Activated naive CD8-positive, alpha-beta T cell treated with anti-CD3 and anti-CD28 coated beads, Interleukin-2, amount 50 U/mL, for 24 hours (primary cell): ENCODE results near the gene PAX2.
A peak's percentile ranks its signal among the peaks of the same experiment; 100 is the strongest.

Experiments used
- ATAC-seq: fragments of 150-1000 bp; cut with Tn5 transposase; one replicate; pipeline ENCODE4 v1.10.0; 2021
- DNase-seq: peaks from one replicate; pipeline ENCODE4 v3.0.0; 2021
- H3K27ac Mint-ChIP-seq: one replicate; pipeline ENCODE4 v1.8.0; 2021; ENCODE audit warnings: mild to moderate bottlenecking, mixed read lengths
- H3K27me3 Mint-ChIP-seq: one replicate; pipeline ENCODE4 v1.8.0; 2021; ENCODE audit warnings: mixed read lengths
- H3K36me3 Mint-ChIP-seq: one replicate; pipeline ENCODE4 v1.8.0; 2021; ENCODE audit warnings: low read depth, mixed read lengths
- H3K4me1 Mint-ChIP-seq: one replicate; pipeline ENCODE4 v1.8.0; 2021; ENCODE audit warnings: mixed read lengths
- H3K4me3 Mint-ChIP-seq: one replicate; pipeline ENCODE4 v1.8.0; 2021; ENCODE audit warnings: mild to moderate bottlenecking, moderate library complexity, mixed read lengths
- H3K9me3 Mint-ChIP-seq: one replicate; pipeline ENCODE4 v1.8.0; 2021; ENCODE audit warnings: mixed read lengths

PAX2 gene

DNA sequence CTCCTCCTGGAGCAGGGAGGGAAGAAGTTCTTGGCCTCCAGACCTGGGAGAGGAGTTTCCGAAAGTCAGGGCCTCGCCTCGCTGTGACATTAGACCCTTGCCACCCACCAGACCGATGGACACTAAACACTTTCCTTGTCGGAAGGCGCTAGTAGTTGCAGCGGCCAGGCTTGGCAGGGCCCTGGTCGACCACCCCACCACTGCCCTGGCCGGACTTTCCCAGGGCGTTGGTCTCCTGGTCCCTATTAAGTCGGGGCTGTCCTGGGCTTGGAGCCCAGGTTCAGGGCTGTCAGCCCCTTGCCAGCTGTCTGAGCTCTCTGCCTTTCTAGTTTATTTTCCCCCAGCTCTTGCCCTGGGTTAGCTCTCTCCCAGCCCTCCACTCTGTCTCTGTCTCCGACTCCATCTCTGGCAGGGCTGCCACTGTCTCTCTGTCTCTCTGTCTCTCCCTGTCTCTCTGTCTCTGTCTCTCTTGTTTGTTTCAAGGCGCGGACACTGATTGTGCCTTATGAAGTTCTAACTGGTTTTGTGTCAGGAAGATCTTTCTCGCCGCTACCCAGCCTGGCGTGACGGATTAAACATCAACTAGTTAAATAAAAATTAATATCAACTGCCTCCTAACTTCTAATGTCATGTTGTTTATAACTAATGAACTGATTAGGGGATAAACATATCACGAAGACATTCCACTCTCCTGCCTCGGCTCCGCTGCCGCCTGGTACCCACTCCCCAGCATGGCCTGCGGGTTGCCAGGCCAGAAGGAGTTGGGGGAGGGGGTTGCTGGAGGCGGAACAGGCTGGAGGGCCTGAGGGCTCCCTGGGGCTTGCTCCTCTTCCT lies 13.8 kb upstream of the PAX2 start:
- Mint-ChIP-seq H3K4me1 (peaks cover 38% of the 10 kb centered on the region), H3K27me3 (peaks cover 90% of the 10 kb centered on the region), H3K9me3 (no peaks in the 10 kb centered on the region), H3K4me3 (peak overlapping the region; percentile 37), H3K27ac (no peak overlapping the region), H3K36me3 (no peaks in the 10 kb centered on the region)
- ATAC-seq: no peak
- DNase-seq: no peak

DNA sequence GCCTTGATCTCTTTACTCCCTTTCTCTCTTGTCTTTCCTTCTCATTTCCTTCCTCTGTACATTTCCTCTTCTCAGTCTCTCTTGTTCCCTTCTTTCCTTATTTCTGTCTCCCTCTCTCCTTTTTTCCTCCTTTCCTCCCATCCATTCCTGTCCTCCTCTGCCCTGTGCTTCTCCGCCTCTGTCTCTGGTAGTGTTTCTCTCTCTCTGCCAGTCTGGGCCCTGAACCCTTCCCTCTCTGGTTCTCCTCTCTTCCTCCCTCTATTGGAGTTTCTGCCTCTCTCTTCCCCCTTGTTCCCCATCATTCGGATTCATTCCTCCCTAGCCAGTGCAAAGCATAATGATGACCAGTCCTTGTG lies 13.2 kb upstream of the PAX2 start:
- Mint-ChIP-seq H3K9me3 (no peaks in the 10 kb centered on the region), H3K27ac (no peak overlapping the region), H3K4me3 (no peak overlapping the region), H3K36me3 (no peaks in the 10 kb centered on the region), H3K4me1 (peaks cover 38% of the 10 kb centered on the region), H3K27me3 (peaks cover 93% of the 10 kb centered on the region)
- no peak for DNase-seq
- no peak for ATAC-seq

DNA sequence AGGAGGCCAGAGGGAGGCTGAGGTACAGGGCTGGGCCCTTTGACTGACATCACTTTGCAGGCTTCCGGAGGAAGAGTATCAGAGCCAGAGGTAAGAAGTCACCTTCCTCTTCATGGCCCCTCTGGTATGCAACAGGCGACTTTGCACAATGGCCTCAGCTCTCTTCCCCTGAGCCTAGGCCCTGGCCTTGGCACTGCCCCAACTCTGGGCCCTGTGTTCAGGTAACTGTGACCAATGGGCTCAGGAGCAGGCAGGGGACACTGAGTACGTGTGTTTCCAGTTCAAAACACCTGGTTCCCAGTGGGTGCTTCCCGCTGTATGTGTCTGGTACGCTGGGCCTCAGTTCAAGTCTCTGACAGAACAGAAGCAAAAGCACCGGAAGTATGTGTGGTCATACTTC lies 12.1 kb upstream of the PAX2 start:
- Mint-ChIP-seq H3K4me3 (no peak overlapping the region), H3K4me1 (peaks cover 43% of the 10 kb centered on the region), H3K9me3 (no peaks in the 10 kb centered on the region), H3K27ac (no peak overlapping the region), H3K36me3 (no peaks in the 10 kb centered on the region), H3K27me3 (peaks cover 93% of the 10 kb centered on the region)
- DNase-seq: no peak
- ATAC-seq: no peak

DNA sequence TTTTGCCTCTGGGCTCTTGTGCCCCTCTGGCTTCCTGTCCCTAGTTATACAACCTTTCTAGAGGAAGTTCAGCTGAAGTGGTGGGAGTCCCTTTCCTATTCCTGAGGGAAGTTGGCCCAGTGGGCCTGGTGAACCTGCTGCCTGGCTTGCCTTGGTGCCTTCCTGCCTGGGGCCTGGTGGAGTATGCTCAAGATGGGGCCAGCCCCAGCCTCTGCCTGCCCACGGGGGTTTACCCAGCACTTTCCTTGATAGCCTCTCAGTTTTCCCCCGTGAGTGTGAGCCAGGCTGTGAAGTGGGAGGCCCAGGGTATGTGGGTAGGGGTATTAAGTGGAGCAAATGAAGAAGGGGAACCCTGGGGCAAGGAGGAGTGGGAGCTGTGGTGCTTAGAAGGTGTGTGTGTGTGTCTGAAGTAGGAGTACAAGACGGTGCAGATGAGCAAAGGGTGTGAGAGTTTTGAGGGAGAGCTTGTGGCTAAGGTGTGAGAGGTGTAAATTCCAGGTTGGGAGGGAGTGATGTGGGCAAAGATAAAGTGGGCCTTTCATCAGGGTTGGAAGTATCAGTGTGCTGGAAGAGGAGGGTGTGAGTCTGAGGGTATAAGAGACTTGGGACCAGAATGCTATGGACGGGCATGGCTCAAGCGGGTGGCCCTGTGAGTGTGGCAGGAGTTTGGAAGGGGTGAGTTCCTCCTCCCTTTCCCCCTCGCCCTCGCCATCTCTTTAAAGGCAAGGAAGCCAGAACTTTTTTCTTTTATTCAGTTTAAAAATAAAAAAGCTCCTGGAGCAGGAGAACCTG lies 10.9 kb upstream of the PAX2 start:
- Mint-ChIP-seq H3K9me3 (no peaks in the 10 kb centered on the region), H3K27me3 (peaks cover 92% of the 10 kb centered on the region), H3K27ac (peak overlapping the region; percentile 64), H3K4me3 (no peak overlapping the region), H3K36me3 (no peaks in the 10 kb centered on the region), H3K4me1 (peaks cover 38% of the 10 kb centered on the region)
- DNase-seq (no peak), ATAC-seq (peak; percentile 67)

DNA sequence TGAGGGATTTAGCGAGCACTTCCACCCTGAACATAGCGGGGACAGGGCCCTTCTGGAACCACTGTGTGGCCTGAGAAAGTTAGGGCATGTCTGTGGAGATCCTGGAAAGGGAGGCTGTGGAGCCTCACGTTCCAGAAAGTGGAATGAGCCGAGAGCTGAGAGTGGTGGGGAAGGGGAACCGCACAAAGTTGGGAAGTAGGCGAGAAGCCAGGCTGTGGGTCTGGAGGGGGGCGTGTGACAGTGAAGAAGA lies 10.4 kb upstream of the PAX2 start:
- Mint-ChIP-seq H3K9me3 (no peaks in the 10 kb centered on the region), H3K4me1 (peaks cover 37% of the 10 kb centered on the region), H3K4me3 (no peak overlapping the region), H3K27me3 (peaks cover 92% of the 10 kb centered on the region), H3K27ac (no peak overlapping the region), H3K36me3 (no peaks in the 10 kb centered on the region)
- DNase-seq: no peak
- no peak for ATAC-seq

DNA sequence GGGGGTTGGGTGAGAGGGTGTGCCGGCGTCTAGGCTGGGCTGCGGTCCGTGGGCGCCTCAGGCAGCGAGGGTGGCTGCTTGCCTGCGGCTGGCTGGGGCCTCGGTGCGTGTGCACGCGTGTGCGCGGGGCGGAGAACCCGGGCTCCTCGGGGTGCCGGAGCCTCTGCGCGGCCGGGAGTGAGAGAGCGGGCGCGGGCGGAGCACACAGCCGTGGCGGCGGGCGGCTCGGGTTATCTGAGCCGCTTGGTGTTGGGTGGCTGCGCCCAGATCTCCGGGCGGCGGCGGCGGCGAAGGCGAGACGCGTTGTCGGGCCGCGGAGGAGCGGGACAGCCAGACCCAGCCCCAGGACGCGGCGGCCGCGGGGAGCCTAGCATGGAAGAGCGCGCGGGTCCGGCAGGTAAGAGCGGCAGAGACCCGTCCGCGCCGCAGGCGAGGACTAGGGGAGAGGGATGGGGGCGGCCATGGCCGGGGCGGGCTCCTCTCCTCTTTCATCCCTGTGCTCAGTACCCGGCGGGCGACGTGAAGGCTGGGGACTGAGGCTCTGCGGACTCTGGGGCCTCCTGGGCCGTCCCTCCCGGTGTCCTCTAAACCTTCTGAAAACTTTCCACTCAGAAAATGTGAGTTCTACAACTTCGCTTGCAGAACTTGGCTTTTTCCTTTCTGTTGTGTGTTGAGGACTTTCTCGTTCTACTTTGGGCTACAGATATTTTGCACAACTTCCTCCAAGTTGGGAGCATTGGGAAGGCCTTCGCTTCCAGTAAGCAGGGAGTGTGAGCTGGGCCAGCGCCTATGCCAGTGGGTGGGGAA lies 9.8 kb upstream of the PAX2 start:
- Mint-ChIP-seq H3K4me3 (no peak overlapping the region), H3K4me1 (peaks cover 33% of the 10 kb centered on the region), H3K9me3 (no peaks in the 10 kb centered on the region), H3K27me3 (peaks cover 92% of the 10 kb centered on the region), H3K36me3 (no peaks in the 10 kb centered on the region), H3K27ac (no peak overlapping the region)
- ATAC-seq (no peak), DNase-seq (no peak)

DNA sequence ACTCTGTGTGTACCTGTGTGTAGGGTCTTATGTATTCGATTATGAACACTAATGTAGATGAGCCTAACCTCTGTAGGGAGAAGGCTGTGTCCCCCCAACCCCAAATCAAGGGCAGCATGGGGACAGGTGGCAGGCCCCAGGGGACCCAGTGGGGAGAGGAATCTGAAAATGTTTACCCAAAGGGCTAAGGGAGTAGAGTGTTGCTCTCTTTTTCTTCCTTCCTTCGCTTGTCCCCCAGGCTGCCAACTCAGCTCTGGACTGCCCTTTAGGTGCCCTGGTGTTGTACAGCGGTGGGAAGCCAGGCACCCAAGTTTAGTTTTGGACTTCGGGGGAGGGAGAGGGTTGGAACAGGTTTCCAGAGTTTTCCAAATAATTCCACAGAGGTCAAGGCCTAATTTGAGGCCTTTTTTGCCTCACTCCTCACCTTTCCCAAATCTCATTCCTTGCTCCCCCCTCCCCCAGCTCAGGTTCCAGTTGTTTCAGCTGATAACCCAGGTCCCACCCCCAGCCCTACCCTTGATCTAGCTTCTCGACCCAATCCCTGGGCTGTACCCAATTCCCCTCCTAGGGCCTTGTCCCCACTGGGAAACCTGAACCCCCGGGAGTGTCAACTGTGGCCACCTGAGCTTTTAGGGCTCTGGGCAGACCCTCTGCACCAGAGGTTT lies 9.1 kb upstream of the PAX2 start:
- H3K4me1 Mint-ChIP-seq: peaks cover 26% of the 10 kb centered on the region
- H3K9me3 Mint-ChIP-seq: no peaks in the 10 kb centered on the region
- H3K27ac Mint-ChIP-seq: no peak overlapping the region
- H3K4me3 Mint-ChIP-seq: no peak overlapping the region
- H3K36me3 Mint-ChIP-seq: no peaks in the 10 kb centered on the region
- ATAC-seq (no peak), DNase-seq (no peak)
- H3K27me3 Mint-ChIP-seq: peaks cover 93% of the 10 kb centered on the region

DNA sequence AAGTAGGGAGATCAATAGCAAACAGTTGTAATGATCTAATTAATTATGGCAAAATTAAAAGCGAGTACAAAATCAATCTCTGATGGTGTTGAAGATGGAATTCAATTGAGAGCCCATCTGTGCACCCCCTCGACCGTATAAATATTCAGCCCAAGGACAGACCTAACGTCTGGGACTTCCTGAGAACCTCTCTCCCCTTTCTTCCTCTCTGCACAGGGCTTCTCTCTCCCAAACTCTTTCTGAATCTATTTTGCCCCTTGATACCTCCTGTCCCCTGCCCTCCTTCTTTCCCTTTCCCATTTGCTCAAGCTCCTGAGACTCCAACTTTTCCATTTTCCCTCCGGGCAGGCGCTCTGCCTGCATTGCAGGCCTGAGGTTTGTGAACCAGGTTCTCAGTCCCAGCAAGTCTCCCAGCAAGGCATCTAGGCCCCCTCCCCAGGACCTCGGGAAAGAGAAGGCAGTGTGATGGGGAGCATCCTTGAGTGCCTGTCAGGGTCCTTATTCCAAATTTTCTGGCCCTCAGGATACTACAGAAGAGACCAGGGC lies 8.5 kb upstream of the PAX2 start:
- Mint-ChIP-seq H3K27ac (no peak overlapping the region), H3K9me3 (no peaks in the 10 kb centered on the region), H3K4me1 (peaks cover 23% of the 10 kb centered on the region), H3K4me3 (peak overlapping the region; percentile 29), H3K27me3 (peaks cover 93% of the 10 kb centered on the region), H3K36me3 (no peaks in the 10 kb centered on the region)
- ATAC-seq: no peak
- no peak for DNase-seq

DNA sequence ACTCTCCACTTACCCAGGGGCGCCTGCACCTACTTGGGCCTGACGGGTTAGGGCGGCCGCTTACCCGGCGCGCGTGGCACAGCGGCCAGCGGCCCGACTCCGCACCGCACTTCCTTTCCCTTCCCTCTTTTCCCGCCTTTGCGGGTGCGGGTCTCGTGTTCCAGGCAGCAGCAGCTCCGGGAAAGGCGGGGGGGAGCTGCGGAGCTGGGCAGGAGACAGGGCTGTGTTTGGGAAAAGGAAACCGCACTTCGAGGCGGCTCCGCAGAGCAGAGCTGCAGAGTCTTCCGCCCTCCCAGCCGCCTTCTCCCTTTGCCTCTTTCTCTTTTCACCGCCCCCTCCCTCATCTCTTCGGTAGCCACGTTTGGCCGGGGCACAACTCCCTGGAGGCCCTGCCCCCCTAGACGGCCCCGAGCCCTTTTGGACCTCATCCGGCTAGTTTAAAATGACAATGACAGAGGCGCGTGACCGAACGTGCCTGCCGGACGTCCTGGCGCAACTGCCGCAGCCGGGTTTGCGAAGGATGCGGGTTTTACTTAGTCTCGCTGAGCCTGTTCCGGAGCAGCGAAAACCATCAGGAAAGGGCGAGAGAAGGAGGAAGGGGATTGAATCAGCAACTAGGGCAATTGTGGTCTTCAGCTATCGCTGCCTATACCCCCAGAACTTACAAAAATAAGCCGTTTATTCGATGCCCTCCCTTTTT lies 7.9 kb upstream of the PAX2 start:
- H3K36me3 Mint-ChIP-seq: no peaks in the 10 kb centered on the region
- H3K27me3 Mint-ChIP-seq: peaks cover 92% of the 10 kb centered on the region
- H3K9me3 Mint-ChIP-seq: no peaks in the 10 kb centered on the region
- peak overlapping the region; percentile 43 for H3K4me3 Mint-ChIP-seq
- no peak for DNase-seq
- H3K4me1 Mint-ChIP-seq: peaks cover 23% of the 10 kb centered on the region
- ATAC-seq: no peak
- H3K27ac Mint-ChIP-seq: no peak overlapping the region

DNA sequence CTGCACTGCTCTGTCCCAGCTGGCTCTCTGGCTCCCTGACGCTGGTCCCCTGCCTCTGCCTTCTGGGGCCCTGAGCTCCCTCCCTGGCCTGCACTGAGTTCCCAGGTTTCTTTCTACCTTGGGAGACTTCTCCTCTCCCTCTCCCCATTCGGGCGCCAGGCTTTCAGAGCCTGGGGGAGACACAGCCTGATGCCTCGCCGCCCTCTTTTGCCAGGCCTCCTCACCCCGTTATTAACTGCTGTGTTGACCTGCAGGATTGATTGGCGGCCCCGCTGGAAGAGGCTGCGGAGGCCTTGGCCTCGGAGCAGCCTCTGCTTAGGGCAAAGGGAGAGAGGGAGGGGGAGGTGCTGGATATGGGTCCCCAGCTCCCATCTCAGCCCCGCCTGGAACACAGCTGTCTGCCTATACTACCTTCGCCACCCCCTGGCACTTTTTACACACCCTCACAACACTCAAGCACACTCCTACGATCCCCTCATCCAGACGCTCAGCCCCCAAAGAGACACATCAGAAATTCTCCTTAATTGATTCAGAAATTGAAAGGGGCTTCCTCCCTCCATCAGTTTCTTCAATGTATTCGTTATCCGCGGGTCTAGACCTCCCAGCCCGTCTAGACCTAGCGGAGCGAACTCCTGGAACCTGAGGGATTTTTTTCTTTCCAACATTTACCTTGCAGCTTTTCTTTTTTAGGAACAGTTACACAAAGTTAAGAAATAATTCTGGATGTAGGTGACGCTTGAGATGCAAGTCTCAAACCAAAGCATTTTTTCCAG lies 7.1 kb upstream of the PAX2 start:
- H3K27me3 Mint-ChIP-seq: peaks cover 92% of the 10 kb centered on the region
- DNase-seq (no peak), ATAC-seq (no peak)
- H3K4me3 Mint-ChIP-seq: peak overlapping the region; percentile 20
- no peaks in the 10 kb centered on the region for H3K36me3 Mint-ChIP-seq
- H3K9me3 Mint-ChIP-seq: no peaks in the 10 kb centered on the region
- no peak overlapping the region for H3K27ac Mint-ChIP-seq
- peaks cover 26% of the 10 kb centered on the region for H3K4me1 Mint-ChIP-seq

DNA sequence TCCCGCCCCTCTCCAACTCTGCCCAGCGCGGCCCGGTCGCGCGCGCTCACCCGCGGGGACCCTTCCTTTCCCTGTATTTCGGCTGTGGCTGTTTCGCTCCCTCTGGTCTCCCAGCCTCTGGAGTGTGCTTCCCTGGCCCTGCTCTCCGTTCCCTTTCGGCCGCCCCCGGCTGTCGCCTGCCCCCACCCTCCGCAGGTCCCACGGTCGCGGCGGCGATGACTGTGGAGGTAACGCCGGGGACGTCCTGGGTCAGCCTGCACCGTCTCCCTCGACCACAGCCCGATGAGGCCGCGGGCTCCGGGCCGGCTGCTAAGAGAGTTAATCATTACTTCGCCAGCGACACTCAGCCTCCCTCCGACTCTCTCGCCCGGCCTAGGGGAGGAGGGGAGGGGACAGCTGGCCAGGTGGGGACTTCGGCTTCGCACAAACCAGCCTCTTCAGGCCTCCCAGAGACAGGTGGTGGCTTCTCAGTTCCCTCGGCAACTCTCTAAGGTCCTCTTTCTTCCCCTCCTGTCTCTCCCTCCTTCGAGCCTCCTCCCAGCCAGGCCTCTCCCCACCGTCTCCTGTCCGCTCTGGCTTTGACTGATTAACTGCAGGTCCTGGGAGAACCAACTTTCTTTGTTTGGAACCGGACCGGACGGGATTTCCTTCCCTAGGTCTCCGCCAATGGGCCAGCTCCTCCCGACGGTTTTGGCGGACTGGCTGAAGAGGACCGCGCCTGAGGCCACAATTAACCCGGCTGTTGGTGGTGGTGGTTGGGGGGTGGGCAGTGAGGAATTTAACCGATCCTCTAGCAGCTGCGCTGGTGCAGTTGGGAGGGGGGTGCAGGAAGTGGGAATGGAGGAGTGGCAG lies 5.6 kb upstream of the PAX2 start:
- Mint-ChIP-seq H3K4me1 (peaks cover 29% of the 10 kb centered on the region), H3K9me3 (no peaks in the 10 kb centered on the region), H3K27ac (no peak overlapping the region), H3K27me3 (peaks cover 93% of the 10 kb centered on the region), H3K4me3 (no peak overlapping the region), H3K36me3 (no peaks in the 10 kb centered on the region)
- no peak for DNase-seq
- no peak for ATAC-seq

DNA sequence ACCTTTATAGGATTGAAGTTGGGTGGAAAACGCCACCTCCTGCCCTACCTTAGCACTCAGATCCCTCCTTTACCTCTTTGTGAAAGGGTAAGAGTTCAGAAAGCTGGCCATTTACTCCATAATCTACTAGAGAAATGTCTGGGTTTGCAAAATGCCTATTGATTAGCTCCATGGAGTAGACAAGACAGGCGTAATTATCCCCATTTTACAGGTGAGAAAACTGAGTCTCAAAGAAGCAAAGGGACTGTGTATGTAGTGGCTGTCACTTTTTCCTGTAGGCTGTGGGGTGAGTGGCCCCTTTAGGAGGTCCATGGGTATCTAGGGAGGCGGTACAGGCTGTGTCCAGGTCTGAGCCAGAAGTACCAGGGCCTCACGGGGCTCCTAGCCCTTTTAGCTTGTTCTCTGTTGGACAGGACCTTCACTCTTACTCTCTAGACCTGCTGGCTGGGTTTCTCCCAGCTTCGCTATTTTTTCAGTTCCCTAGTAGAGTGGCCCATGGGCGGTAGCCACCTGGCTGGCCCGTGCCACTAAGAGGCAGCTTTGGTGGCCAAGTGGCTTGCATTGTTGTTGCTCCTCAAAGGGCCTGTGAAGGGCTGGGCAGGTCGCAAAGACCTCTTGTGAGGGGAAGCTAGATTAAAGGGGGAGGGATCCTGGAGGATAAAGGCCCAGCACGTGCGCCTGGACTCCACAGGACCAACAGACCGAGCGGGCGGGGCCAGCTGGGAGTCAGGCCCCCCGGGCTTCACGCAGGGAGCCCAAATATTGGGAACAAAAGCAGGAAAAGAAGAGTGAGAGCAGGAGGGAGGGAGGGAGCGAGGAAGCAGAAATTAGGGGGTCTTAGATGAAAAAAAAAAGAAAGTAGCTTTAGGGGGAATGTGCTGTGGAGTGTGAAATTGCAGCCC lies 4.7 kb upstream of the PAX2 start:
- Mint-ChIP-seq H3K9me3 (no peaks in the 10 kb centered on the region), H3K4me1 (peaks cover 26% of the 10 kb centered on the region), H3K4me3 (no peak overlapping the region), H3K36me3 (no peaks in the 10 kb centered on the region), H3K27ac (no peak overlapping the region), H3K27me3 (peaks cover 90% of the 10 kb centered on the region)
- ATAC-seq: no peak
- no peak for DNase-seq
